Osteocyte (in vitro differentiated cells): ENCODE results near the gene KLHL1. TPM values are rescaled to one million over a fixed set of nuclear protein-coding genes. Genes with fewer than 3 reads are reported as not detected.

Source experiments
- DNase-seq: peaks from one replicate; pipeline ENCODE4 v3.0.0; 2021; ENCODE audit warnings: mixed read lengths; ENCODE audit not compliant: unreplicated experiment; ENCODE audit errors: extremely low spot score
- H3K27ac Mint-ChIP-seq: one replicate; pipeline ENCODE4 v1.8.0; 2021; ENCODE audit warnings: mild to moderate bottlenecking, mixed read lengths; ENCODE audit not compliant: unreplicated experiment
- H3K27me3 Mint-ChIP-seq: one replicate; pipeline ENCODE4 v1.8.0; 2021; ENCODE audit warnings: mixed read lengths; ENCODE audit not compliant: unreplicated experiment
- H3K36me3 Mint-ChIP-seq: one replicate; pipeline ENCODE4 v1.8.0; 2021; ENCODE audit warnings: mixed read lengths; ENCODE audit not compliant: unreplicated experiment
- H3K4me1 Mint-ChIP-seq: one replicate; pipeline ENCODE4 v1.8.0; 2021; ENCODE audit warnings: mixed read lengths; ENCODE audit not compliant: unreplicated experiment
- H3K4me3 Mint-ChIP-seq: one replicate; pipeline ENCODE4 v1.8.0; 2021; ENCODE audit warnings: mild to moderate bottlenecking, moderate library complexity, mixed read lengths; ENCODE audit not compliant: unreplicated experiment
- H3K9me3 Mint-ChIP-seq: one replicate; pipeline ENCODE4 v1.8.0; 2021; ENCODE audit warnings: mixed read lengths; ENCODE audit not compliant: unreplicated experiment
- total RNA-seq: library from RNA; stranded (reverse); gene quantifications from 2 replicates; pipeline ENCODE4 v1.2.1, GENCODE V29; 2021
- TF ChIP-seq, protein P1 (sequence below): fragments of 200-600 bp; sonication (generic); IDR thresholded peaks from 2 replicates; pipeline ENCODE4 v1.5.0; 2021; ENCODE audit warnings: antibody characterized with exemption, mild to moderate bottlenecking, moderate library complexity

KLHL1 gene
- total RNA-seq, 1 donor from 2014 or later: not detected

GRCh38 chr13:69921156-69921555, 187.1 kb downstream of the KLHL1 start:
- H3K36me3 Mint-ChIP-seq: no peaks in the 10 kb centered on the region
- no peaks in the 10 kb centered on the region for H3K4me1 Mint-ChIP-seq
- DNase-seq: no peak
- TF ChIP-seq, protein P1, sequence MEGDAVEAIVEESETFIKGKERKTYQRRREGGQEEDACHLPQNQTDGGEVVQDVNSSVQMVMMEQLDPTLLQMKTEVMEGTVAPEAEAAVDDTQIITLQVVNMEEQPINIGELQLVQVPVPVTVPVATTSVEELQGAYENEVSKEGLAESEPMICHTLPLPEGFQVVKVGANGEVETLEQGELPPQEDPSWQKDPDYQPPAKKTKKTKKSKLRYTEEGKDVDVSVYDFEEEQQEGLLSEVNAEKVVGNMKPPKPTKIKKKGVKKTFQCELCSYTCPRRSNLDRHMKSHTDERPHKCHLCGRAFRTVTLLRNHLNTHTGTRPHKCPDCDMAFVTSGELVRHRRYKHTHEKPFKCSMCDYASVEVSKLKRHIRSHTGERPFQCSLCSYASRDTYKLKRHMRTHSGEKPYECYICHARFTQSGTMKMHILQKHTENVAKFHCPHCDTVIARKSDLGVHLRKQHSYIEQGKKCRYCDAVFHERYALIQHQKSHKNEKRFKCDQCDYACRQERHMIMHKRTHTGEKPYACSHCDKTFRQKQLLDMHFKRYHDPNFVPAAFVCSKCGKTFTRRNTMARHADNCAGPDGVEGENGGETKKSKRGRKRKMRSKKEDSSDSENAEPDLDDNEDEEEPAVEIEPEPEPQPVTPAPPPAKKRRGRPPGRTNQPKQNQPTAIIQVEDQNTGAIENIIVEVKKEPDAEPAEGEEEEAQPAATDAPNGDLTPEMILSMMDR: no peak
- H3K27ac Mint-ChIP-seq: no peak overlapping the region
- H3K4me3 Mint-ChIP-seq: no peak overlapping the region
- peaks cover 5% of the 10 kb centered on the region for H3K9me3 Mint-ChIP-seq
- no peaks in the 10 kb centered on the region for H3K27me3 Mint-ChIP-seq

GRCh38 chr13:69912630-69913029, 195.6 kb downstream of the KLHL1 start:
- H3K4me1 Mint-ChIP-seq: no peaks in the 10 kb centered on the region
- H3K4me3 Mint-ChIP-seq: no peak overlapping the region
- peaks cover 4% of the 10 kb centered on the region for H3K9me3 Mint-ChIP-seq
- DNase-seq: no peak
- no peaks in the 10 kb centered on the region for H3K36me3 Mint-ChIP-seq
- no peak overlapping the region for H3K27ac Mint-ChIP-seq
- TF ChIP-seq, protein P1: no peak
- H3K27me3 Mint-ChIP-seq: peaks cover 5% of the 10 kb centered on the region

GRCh38 chr13:69910800-69911199, 197.5 kb downstream of the KLHL1 start:
- Mint-ChIP-seq H3K4me3 (no peak overlapping the region), H3K27me3 (peaks cover 8% of the 10 kb centered on the region)

DNA sequence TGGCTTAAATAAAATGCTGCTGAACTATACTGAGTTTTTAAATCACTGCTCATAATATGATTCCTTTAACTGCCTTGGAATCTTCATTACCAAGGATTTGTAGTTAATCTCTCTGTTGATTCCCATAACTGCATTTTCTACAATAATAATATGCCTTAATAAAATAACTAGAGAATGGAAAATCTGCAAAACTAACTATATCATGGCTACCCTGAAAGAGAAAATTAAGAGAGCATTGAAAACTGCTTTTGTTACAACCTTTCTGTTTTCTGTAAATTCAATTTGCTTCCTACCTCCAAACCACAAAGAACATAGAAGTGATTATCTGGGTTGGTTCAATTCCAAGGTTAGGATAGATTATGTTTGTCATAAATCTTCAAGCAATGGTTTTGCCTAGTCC, 203.5 kb downstream of the KLHL1 start:
- TF ChIP-seq, protein P1: no peak
- no peak overlapping the region for H3K4me3 Mint-ChIP-seq
- H3K9me3 Mint-ChIP-seq: no peaks in the 10 kb centered on the region
- no peak overlapping the region for H3K27ac Mint-ChIP-seq
- no peaks in the 10 kb centered on the region for H3K4me1 Mint-ChIP-seq
- H3K27me3 Mint-ChIP-seq: peaks cover 8% of the 10 kb centered on the region
- DNase-seq: no peak
- H3K36me3 Mint-ChIP-seq: no peaks in the 10 kb centered on the region

More at GRCh38 chr13:69910800-69911199, 197.5 kb downstream of the KLHL1 start:
- DNase-seq: no peak
- no peaks in the 10 kb centered on the region for H3K9me3 Mint-ChIP-seq
- no peaks in the 10 kb centered on the region for H3K4me1 Mint-ChIP-seq
- no peak overlapping the region for H3K27ac Mint-ChIP-seq
- H3K36me3 Mint-ChIP-seq: no peaks in the 10 kb centered on the region
- TF ChIP-seq, protein P1: no peak

- no peak for DNase-seq
- H3K4me3 Mint-ChIP-seq: no peak overlapping the region
- H3K4me1 Mint-ChIP-seq: no peaks in the 10 kb centered on the region
- H3K27ac Mint-ChIP-seq: no peak overlapping the region
- H3K27me3 Mint-ChIP-seq: peaks cover 7% of the 10 kb centered on the region
- H3K36me3 Mint-ChIP-seq: no peaks in the 10 kb centered on the region
- H3K9me3 Mint-ChIP-seq: no peaks in the 10 kb centered on the region
- TF ChIP-seq, protein P1: no peak
Measured at GRCh38 chr13:69903081-69903480, 205.2 kb downstream of the KLHL1 start.
